ENCODE results near the gene HES5.

GRCh38 chr1:2519029-2519685 lies 10.9 kb downstream of the HES5 start:
- TF ChIP-seq CTCF (conservative IDR thresholded peaks at IDR 0.05; ENCODE audit: low read depth, low read length) (no peak), EZH2 (IDR thresholded peaks at IDR 0.05; ENCODE audit: low read length, unreplicated experiment) (no peak)
